GM19240 (cell line): ENCODE measurements around the gene HS6ST1.

ENCODE experiments used
- DNase-seq: peaks from one replicate; pipeline ENCODE4 v3.0.0; 2011; ENCODE audit warnings: low spot score; ENCODE audit not compliant: insufficient read length

The HS6ST1 gene

DNA sequence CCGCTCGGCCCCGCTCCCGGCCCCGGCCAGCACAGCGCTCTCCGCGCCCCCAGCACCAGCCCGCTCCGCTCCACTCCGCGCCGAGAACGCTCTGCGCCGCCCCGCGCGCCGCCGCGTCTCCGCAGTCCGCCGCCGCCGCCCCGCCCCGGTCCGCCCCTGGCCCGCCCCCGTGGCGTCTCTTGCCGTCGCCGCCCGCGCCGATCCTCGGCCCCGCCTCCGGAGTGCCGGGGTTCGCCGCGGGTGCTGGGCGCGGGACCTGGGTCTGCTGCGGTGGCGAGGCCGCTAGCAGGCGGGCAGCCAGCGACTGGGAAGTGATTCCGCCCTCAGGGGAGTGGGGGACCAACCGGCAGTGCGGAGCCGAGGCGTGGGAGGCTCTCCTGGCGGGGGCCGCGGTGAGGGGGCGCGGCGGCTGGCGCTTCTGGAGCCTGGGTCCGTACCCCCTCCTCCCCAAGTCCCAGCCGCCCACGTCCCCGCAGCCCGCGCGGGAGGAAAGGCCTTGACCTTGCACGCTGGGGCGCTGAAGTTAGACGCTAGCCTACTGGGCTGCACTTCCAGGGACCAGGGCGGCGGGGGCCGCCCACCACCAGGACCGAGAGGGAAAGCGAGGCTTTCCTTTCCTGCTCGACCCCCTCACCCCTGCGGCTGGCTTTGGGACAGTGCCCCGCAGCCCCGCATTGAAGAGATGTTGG is at the start of gene HS6ST1:
Gene HS6ST1, minus strand, starts transcription at position 93 of the 689 bp plus-strand sequence. CDS start 305 bp downstream, outside the sequence.
- peak; percentile 84 for DNase-seq

- no peak for DNase-seq
Measured at GRCh38 chr2:128367601-128368359, 49.1 kb upstream of the HS6ST1 start.

DNA sequence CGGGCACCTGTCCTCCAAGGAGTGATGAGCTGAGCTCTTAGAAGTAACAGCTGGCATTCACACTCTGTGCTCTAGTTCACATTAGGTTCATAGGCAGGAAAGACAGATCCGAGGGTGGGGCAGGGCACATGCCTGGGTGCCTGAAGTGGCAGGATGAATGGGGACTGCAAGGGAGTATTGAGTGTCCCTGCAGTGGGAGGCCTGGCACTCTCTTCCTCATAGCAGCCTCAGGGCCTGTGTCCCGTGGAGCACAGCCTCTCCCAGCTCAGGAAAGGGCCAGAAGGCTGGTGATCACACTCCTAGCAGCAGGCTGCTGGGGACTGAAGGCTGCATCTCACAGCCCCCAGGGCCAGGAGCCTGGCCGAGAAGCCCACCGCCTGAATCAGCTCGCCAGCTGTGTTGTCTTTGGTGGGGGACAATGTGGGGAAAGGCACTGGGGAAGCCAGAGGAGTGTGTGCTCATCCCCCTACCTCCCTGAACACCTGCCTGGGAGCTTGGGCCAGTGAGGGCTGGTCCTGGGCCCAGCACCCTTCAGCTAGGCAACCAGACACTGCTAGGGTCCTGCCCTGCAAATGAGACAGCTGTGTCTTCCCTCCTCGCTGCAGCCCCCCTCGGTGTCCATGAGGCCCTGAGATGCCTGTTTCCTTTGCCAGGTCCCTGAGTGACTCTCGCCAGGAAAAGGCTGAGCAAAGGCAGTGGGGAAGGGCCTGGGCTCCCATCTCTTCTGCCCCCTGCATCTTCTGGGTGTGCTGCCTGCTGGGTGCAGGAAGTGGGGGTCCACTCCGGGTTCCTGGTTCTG is 48.2 kb upstream of the HS6ST1 start:
- DNase-seq: no peak

DNA sequence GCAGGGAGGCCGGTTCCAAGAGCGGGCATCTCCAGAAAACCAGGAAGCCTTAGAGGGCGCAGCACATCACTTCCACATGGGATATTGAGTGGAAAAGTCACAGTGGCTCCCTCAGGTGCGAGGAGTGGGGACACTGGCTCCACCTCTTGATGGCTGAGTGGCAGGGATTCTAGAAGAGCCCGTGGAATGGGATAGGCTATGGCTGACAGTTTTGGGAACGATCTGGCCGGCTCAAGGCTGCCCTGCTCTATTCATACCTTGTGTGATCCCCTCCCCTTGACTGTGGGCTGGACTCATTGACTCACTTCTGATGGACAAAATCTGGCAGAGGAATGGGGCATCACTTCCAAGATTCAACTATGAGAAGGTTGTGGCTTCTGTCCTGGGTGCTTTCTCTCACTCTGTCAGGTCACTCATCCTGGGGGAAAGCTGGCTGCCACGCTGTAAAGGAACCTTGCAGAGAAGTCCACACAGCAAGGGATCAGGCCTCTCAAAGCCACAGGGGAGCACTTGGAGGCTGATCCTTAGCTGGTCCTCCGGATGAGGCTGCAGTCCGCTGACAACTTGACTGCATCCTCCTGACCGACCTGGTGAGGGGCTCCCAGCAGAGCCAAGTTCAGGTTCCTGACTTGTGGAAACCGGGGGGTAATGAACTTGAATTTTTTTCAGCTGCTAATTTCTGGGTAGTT is 46.7 kb upstream of the HS6ST1 start:
- DNase-seq: no peak

GRCh38 chr2:128364441-128364911 is 45.8 kb upstream of the HS6ST1 start:
- DNase-seq: no peak

- DNase-seq: no peak
Measured at GRCh38 chr2:128363934-128364361, 45.3 kb upstream of the HS6ST1 start.

DNA sequence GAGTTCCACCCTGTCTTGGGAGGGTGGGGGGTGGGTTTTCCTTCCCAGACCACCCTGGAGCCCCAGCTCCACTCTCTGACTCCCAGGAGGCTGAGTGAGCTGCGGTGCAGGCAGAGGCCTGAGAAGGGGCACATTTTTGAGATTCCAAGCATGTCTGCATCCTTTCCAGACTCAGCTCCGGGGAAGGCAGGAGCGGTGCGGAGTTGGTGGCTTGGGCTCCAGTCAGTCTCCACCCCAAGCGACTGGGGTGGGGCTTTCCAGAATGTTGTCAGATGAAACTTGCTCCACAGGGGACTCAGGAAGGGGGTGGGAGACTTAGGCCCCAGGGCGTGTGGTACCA is 44.2 kb upstream of the HS6ST1 start:
- no peak for DNase-seq

DNA sequence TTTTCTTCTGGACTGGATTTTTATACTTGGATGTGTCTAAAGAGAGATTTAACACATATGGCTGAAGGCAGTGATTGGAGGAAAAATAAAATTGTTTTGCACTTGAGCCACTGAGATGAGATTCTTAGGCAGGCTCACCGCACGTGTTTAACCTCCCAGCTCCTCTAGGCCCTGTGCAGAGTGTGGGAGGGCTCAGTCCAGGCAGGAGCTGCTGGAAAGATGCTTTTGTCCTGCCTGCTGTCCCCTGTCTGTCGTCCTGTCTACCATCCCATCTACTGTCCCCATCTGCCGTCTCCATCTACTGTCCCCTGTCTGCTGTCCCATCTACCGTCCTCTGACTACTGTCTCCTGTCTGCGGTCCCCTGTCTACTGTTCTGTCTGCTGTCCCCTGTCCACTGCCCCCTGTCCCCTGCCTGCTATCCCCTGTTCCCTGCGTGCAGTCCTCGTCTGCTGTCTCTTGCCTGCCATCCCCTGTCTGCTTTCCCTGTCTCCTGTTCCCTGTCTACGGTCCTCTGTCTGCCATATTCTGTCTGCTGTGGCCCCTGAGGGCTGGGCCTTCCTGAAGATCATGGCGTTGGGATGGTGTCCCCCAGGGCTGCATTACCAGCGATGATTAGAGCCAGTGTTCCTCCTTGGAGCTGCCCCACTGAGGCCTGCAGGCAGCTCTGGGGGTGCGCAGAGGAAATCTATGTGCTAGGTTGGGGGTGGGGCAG is 43.7 kb upstream of the HS6ST1 start:
- DNase-seq: no peak

GRCh38 chr2:128361376-128362131 is 42.9 kb upstream of the HS6ST1 start:
- no peak for DNase-seq

DNA sequence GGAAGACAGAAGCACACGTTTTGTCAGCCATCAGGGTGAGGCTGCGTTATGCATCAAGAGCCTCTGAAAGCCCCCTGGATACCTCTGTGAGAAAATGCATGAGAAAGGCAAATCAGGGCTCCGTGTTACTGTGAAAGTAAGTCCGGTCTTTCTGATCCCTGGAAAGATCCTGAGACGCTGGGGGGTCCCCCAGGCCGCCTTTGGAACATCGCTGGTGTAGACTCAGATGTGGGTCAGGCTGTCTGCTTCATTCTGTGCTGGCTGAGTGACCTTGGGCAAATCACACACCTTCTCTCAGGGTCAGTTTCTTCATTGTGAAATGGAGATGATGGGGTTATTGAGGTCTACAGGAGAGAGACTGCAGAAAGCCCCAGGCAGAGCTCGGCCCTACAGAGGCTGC is 42.0 kb upstream of the HS6ST1 start:
- no peak for DNase-seq

GRCh38 chr2:128359841-128360240 is 41.2 kb upstream of the HS6ST1 start:
- no peak for DNase-seq

- DNase-seq: no peak
Measured at GRCh38 chr2:128358941-128359731, 40.5 kb upstream of the HS6ST1 start.

GRCh38 chr2:128357506-128358370 is 39.1 kb upstream of the HS6ST1 start:
- DNase-seq: no peak

- no peak for DNase-seq
Measured at GRCh38 chr2:128356127-128356526, 37.5 kb upstream of the HS6ST1 start.

- no peak for DNase-seq
Measured at GRCh38 chr2:128354726-128355470, 36.2 kb upstream of the HS6ST1 start.

DNA sequence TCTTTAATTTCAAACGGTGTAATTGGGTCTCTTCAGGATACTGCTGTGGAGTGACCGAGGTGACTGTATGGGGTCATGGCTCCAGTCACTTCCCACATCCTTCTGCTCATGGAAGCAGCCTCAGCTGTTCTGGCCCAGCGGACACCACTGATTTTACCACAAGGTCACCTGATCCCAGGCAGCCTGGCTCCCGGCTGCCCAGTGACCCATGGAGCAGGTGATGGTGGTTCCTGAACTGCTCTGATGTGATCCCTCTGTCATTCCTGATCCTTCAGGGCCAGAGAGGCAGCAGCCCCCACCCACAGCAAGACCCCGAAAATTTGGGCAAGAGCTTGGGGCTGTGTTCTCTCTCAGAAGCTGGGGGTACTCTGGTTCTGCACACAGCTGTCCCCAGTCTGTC is 35.5 kb upstream of the HS6ST1 start:
- no peak for DNase-seq

DNA sequence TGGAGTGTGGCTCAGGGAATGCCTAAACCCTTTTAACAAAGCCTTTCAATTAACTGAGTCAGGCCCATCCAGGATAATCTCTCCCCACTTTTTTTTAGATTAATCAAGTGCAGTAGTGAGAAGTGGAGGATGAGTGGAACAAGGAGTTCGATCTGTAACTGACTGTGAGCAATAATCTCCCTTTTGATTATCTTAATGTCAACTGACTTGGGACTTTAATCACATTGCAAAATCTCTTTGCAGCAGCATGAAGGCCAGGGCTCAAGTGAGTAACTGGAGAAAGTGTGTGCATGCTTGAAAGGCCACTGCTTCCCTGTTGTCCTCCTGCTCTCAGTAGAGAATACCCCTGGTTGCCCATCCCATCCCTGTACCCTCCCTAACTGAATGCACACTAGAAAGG is 32.1 kb upstream of the HS6ST1 start:
- no peak for DNase-seq

DNA sequence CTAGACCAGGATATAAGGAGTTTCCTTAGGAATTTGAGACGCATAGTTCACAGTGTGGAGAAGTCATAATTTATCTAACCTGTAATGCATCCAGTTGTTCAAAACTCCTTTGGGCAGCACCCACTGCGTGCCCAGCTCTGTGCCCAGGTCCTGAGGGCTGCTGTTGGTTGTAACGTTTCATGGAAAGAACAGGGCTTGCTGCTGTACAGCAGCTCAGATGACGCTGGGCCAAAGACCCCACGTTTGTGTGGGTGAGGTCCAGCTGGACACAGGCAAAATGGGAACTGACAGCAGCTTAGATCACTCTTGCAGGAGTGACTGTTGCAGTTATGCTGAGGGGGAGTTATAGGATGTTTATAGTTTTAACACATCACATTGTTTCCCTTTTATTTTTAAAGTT is 30.0 kb upstream of the HS6ST1 start:
- no peak for DNase-seq
